Gastroesophageal sphincter (tissue), 4 donors: Measurements from ENCODE around the gene FOSL2. TPM values are rescaled to one million over a fixed set of nuclear protein-coding genes. Genes with fewer than 3 reads are reported as not detected.

ENCODE experiments used
- ATAC-seq: fragments of 150-250 bp; one replicate; pipeline ENCODE4 v1.9.1; 2016; ENCODE audit warnings: mild to moderate bottlenecking, moderate library complexity
- H3K27ac ChIP-seq, 4 donors: fragments of 200-600 bp; sonication (generic) in 3 of 4; 1 replicate in 3 of 4; 2 replicates in 1 of 4; pipeline ENCODE4 v1.5.1; 2016 to 2019
- H3K27me3 ChIP-seq: fragments of 200-600 bp; sonication (generic); one replicate; pipeline ENCODE4 v1.5.1; 2019
- H3K36me3 ChIP-seq, 2 donors: fragments of 200-600 bp; sonication (generic); one replicate each; pipeline ENCODE4 v1.5.1; 2019; ENCODE audit warnings: control low read depth in 1 of 2
- H3K4me1 ChIP-seq, 3 donors: fragments of 200-600 bp; sonication (generic); 1 replicate in 2 of 3; 2 replicates in 1 of 3; pipeline ENCODE4 v1.5.1; 2016 to 2019; ENCODE audit warnings: control low read depth in 2 of 3
- H3K4me3 ChIP-seq, 2 donors: fragments of 200-600 bp; sonication (generic); one replicate each; pipeline ENCODE4 v1.5.1; 2019; ENCODE audit warnings: mild to moderate bottlenecking in 1 of 2, moderate library complexity in 1 of 2
- H3K9me3 ChIP-seq, 3 donors: fragments of 200-600 bp; sonication (generic); one replicate each; pipeline ENCODE4 v1.5.1; 2017 to 2019; ENCODE audit warnings: control low read depth in 2 of 3
- CTCF ChIP-seq, 4 experiments: fragments of 200-600 bp in 2 of 4; fragments of 450-650 bp in 2 of 4; sonication (generic) in 1 of 4; IDR thresholded peaks; one replicate each; pipeline ENCODE4 v1.5.1; 2017 to 2019; ENCODE audit warnings: antibody characterized with exemption in 4 of 4, mild to moderate bottlenecking in 2 of 4, moderate library complexity in 2 of 4
- EP300 ChIP-seq: sonication (generic); formaldehyde crosslinking; IDR thresholded peaks from one replicate; pipeline ENCODE4 v1.6.1; 2017; ENCODE audit warnings: antibody characterized with exemption, mild to moderate bottlenecking
- POLR2A ChIP-seq, 2 donors: fragments of 450-650 bp; IDR thresholded peaks; one replicate each; pipeline ENCODE4 v1.6.1; 2017; ENCODE audit warnings: antibody characterized with exemption in 2 of 2, mild to moderate bottlenecking in 2 of 2, moderate library complexity in 1 of 2
- POLR2AphosphoS5 ChIP-seq: sonication (generic); formaldehyde crosslinking; IDR thresholded peaks from one replicate; pipeline ENCODE4 v1.6.1; 2017; ENCODE audit warnings: antibody characterized with exemption
- WGBS, 2 donors: methylation state at CpG; one replicate each; pipeline ENCODE4 v1.1.5; 2018; ENCODE audit warnings: low coverage in 1 of 2; 5-methylcytosine and 5-hydroxymethylcytosine counted together
- total RNA-seq, 4 donors: library from RNA; depleted of rRNA; stranded (reverse); fragments of >200 nt; gene quantifications; one replicate each; pipeline ENCODE4 v1.1.0, GENCODE V29; 2016

The FOSL2 gene
- total RNA-seq, 4 donors from 2014 or later = 75.3 to 152 (median 132) TPM

- no peaks in the 10 kb centered on the region for H3K9me3 ChIP-seq
- WGBS, 2 donors = 58% methylated on average over 4 of the region's 5 CpGs; no CpG with 5 or more reads in 1 of the 2 donors
- no peak overlapping the region for H3K4me3 ChIP-seq
- H3K4me1 ChIP-seq = peaks cover 0 to 34% (median 20%) of the 10 kb centered on the region in 3 donors
- no peak overlapping the region for H3K27ac ChIP-seq
- no peak for ATAC-seq
- no peaks in the 10 kb centered on the region for H3K36me3 ChIP-seq
- H3K27me3 ChIP-seq = no peaks in the 10 kb centered on the region
- no peak for TF ChIP-seq CTCF (IDR thresholded peaks at IDR 0.05)
- no peak for TF ChIP-seq POLR2AphosphoS5
- no peak for TF ChIP-seq POLR2A (IDR thresholded peaks at IDR 0.05)
- TF ChIP-seq EP300 = no peak
Observed at GRCh38 chr2:28352104-28352503, 40.6 kb upstream of the FOSL2 start.

GRCh38 chr2:28352610-28353195 lies 40.0 kb upstream of the FOSL2 start:
- Histone ChIP-seq H3K27me3 (no peaks in the 10 kb centered on the region), H3K4me1 (peaks cover 0 to 28% (median 20%) of the 10 kb centered on the region in 3 donors), H3K27ac (no peak overlapping the region), H3K36me3 (no peaks in the 10 kb centered on the region), H3K4me3 (no peak overlapping the region), H3K9me3 (no peaks in the 10 kb centered on the region)
- ATAC-seq = no peak
- WGBS, 2 donors = 83 to 92% methylated on average over 6 to 7 of the region's 16 CpGs
- TF ChIP-seq EP300 = no peak
- TF ChIP-seq POLR2AphosphoS5 = no peak
- TF ChIP-seq CTCF (IDR thresholded peaks at IDR 0.05) = no peak
- TF ChIP-seq POLR2A (IDR thresholded peaks at IDR 0.05) = no peak

- Histone ChIP-seq H3K9me3 (no peaks in the 10 kb centered on the region), H3K27me3 (no peaks in the 10 kb centered on the region), H3K4me1 (peaks cover 0 to 22% (median 20%) of the 10 kb centered on the region in 3 donors), H3K4me3 (no peak overlapping the region), H3K36me3 (no peaks in the 10 kb centered on the region), H3K27ac (peak overlapping the region in 3 of 4 donors; percentile 78 to 87 (median 79))
- WGBS, 2 donors = 86 to 100% methylated on average over 5 to 6 of the region's 10 CpGs
- no peak for TF ChIP-seq CTCF (IDR thresholded peaks at IDR 0.05)
- no peak for TF ChIP-seq POLR2AphosphoS5
- no peak for TF ChIP-seq POLR2A (IDR thresholded peaks at IDR 0.05)
- TF ChIP-seq EP300 = no peak
- ATAC-seq = no peak
Observed at GRCh38 chr2:28354920-28355520, 37.6 kb upstream of the FOSL2 start.

GRCh38 chr2:28355521-28356094 lies 37.0 kb upstream of the FOSL2 start:
- ATAC-seq = peak; percentile 20
- Histone ChIP-seq H3K27ac (peak overlapping the region in 3 of 4 donors; percentile 78 to 87 (median 79)), H3K4me3 (no peak overlapping the region), H3K4me1 (peaks cover 0 to 22% (median 20%) of the 10 kb centered on the region in 3 donors), H3K27me3 (no peaks in the 10 kb centered on the region), H3K36me3 (no peaks in the 10 kb centered on the region), H3K9me3 (no peaks in the 10 kb centered on the region)
- TF ChIP-seq CTCF (IDR thresholded peaks at IDR 0.05) (no peak), POLR2A (IDR thresholded peaks at IDR 0.05) (no peak), POLR2AphosphoS5 (no peak), EP300 (no peak)
- WGBS, 2 donors = no CpG with 5 or more reads among the region's 6 CpGs
